Neural cell (in vitro differentiated cells): ENCODE measurements around the gene SLIT3. TPM values are rescaled to one million over a fixed set of nuclear protein-coding genes. Genes with fewer than 3 reads are reported as not detected.

Experiments used
- H2AFZ ChIP-seq: fragments of 200-600, 300-800 bp; sonication (generic), shearing (Covaris generic); 2 replicates; pipeline ENCODE4 v1.6.0; 2014; ENCODE audit warnings: low read depth, mild to moderate bottlenecking, antibody characterized with exemption, low read length, moderate library complexity
- H3F3A ChIP-seq: fragments of 200-600 bp; shearing (Covaris generic); 2 replicates; pipeline ENCODE4 v1.6.1; 2016; ENCODE audit warnings: mild to moderate bottlenecking, moderate library complexity, mixed read lengths, antibody characterized with exemption, low read length; ENCODE audit not compliant: insufficient read depth, poor library complexity, severe bottlenecking
- H3K27ac ChIP-seq: fragments of 200-600, 300-800 bp; sonication (generic), shearing (Covaris generic); 2 replicates; pipeline ENCODE4 v1.5.1; 2014; ENCODE audit warnings: mild to moderate bottlenecking, low read length, moderate library complexity
- H3K27me3 ChIP-seq: fragments of 300-800, 200-600 bp; sonication (generic), shearing (Covaris generic); 2 replicates; pipeline ENCODE4 v1.6.0; 2014; ENCODE audit warnings: mild to moderate bottlenecking, low read depth, low read length, moderate library complexity; ENCODE audit not compliant: insufficient read depth
- H3K36me3 ChIP-seq: fragments of 300-800, 200-600 bp; sonication (generic), shearing (Covaris generic); 2 replicates; pipeline ENCODE4 v1.5.1; 2014; ENCODE audit warnings: mild to moderate bottlenecking, antibody characterized with exemption, low read length, moderate library complexity; ENCODE audit not compliant: insufficient read depth
- H3K4me2 ChIP-seq: fragments of 300-800, 200-600 bp; sonication (generic), shearing (Covaris generic); 2 replicates; pipeline ENCODE4 v1.6.0; 2014; ENCODE audit warnings: mild to moderate bottlenecking, low read length
- H3K4me3 ChIP-seq: fragments of 300-800, 200-600 bp; sonication (generic), shearing (Covaris generic); 2 replicates; pipeline ENCODE4 v1.5.1; 2014; ENCODE audit warnings: mild to moderate bottlenecking, low read length, moderate library complexity
- H3K79me2 ChIP-seq: fragments of 200-600 bp; shearing (Covaris generic); replicated peaks from 2 replicates; pipeline ENCODE4 v1.6.0; 2014; ENCODE audit warnings: mild to moderate bottlenecking, low read length, moderate library complexity; ENCODE audit not compliant: insufficient read depth
- H3K9ac ChIP-seq: fragments of 300-800, 200-600 bp; sonication (generic), shearing (Covaris generic); 2 replicates; pipeline ENCODE4 v1.6.1; 2016; ENCODE audit warnings: mild to moderate bottlenecking, low read length, mixed read lengths
- H3K9me2 ChIP-seq: fragments of 200-600 bp; shearing (Covaris generic); 2 replicates; pipeline ENCODE4 v1.6.1; 2016; ENCODE audit warnings: mild to moderate bottlenecking, low read length, mixed read lengths; ENCODE audit not compliant: insufficient read depth
- H3K9me3 ChIP-seq: fragments of 200-600, 300-800 bp; sonication (generic), shearing (Covaris generic); 2 replicates; pipeline ENCODE4 v1.6.1; 2016; ENCODE audit warnings: mild to moderate bottlenecking, mixed run types, low read length, moderate library complexity, mixed read lengths
- H4K20me1 ChIP-seq: fragments of 200-600 bp; shearing (Covaris generic); 2 replicates; pipeline ENCODE4 v1.6.1; 2016; ENCODE audit warnings: mild to moderate bottlenecking, mixed run types; ENCODE audit not compliant: insufficient read depth
- CTCF ChIP-seq: fragments of 450-650 bp; IDR thresholded peaks from 2 replicates; pipeline ENCODE4 v1.5.1; 2014; ENCODE audit warnings: antibody characterized with exemption, mild to moderate bottlenecking, moderate library complexity; ENCODE audit not compliant: poor library complexity, severe bottlenecking
- EP300 ChIP-seq: fragments of 450-650 bp; conservative IDR thresholded peaks from 2 replicates; pipeline ENCODE4 v1.6.1; 2014; ENCODE audit warnings: antibody characterized with exemption, mild to moderate bottlenecking, moderate library complexity; ENCODE audit not compliant: poor library complexity, severe bottlenecking
- EZH2 ChIP-seq: fragments of 200-600, 300-800 bp; shearing (Covaris generic), sonication (generic); IDR thresholded peaks from 2 replicates; pipeline ENCODE4 v1.6.1; 2014; ENCODE audit warnings: antibody characterized with exemption, low read length, borderline replicate concordance, mild to moderate bottlenecking; ENCODE audit not compliant: insufficient read depth, poor library complexity, severe bottlenecking
- MXI1 ChIP-seq: fragments of 450-650 bp; conservative IDR thresholded peaks from 2 replicates; pipeline ENCODE4 v1.6.1; 2014; ENCODE audit warnings: antibody characterized with exemption, mild to moderate bottlenecking; ENCODE audit not compliant: poor library complexity, severe bottlenecking
- POLR2AphosphoS5 ChIP-seq: IDR thresholded peaks from 2 replicates; pipeline ENCODE4 v1.6.1; 2012
- RAD21 ChIP-seq: fragments of 450-650 bp; conservative IDR thresholded peaks from 2 replicates; pipeline ENCODE4 v1.6.1; 2014; ENCODE audit warnings: antibody characterized with exemption, mild to moderate bottlenecking, moderate library complexity
- REST ChIP-seq: IDR thresholded peaks from 2 replicates; pipeline ENCODE4 v1.6.1; 2012; ENCODE audit warnings: borderline replicate concordance
- SMC3 ChIP-seq: fragments of 450-650 bp; conservative IDR thresholded peaks from 2 replicates; pipeline ENCODE4 v1.6.1; 2014; ENCODE audit warnings: antibody characterized with exemption, mild to moderate bottlenecking, moderate library complexity; ENCODE audit not compliant: poor library complexity
- TAF1 ChIP-seq: IDR thresholded peaks from 2 replicates; pipeline ENCODE4 v1.6.1; 2012; ENCODE audit warnings: low read depth
- polyA plus RNA-seq: library from polyadenylated mRNA; depleted of rRNA; stranded (reverse); fragments of >200 nt; gene quantifications from 2 replicates; pipeline ENCODE4 v1.2.3, GENCODE V29; 2014

Gene SLIT3
- polyA plus RNA-seq, 1 donor from 2014 or later, result 1.2 TPM

GRCh38 chr5:168681556-168682183 is 619.3 kb downstream of the SLIT3 start:
- Histone ChIP-seq H3K27me3 (no peaks in the 10 kb centered on the region), H3K79me2 (no peaks in the 10 kb centered on the region), H3K36me3 (no peaks in the 10 kb centered on the region), H3K4me3 (no peak overlapping the region), H3K4me2 (no peak overlapping the region), H2AFZ (no peak overlapping the region), H4K20me1 (no peaks in the 10 kb centered on the region), H3K9me3 (no peaks in the 10 kb centered on the region), H3K9ac (no peak overlapping the region), H3K9me2 (no peaks in the 10 kb centered on the region), H3F3A (no peaks in the 10 kb centered on the region), H3K27ac (no peak overlapping the region)
- no peak for TF ChIP-seq POLR2AphosphoS5
- no peak for TF ChIP-seq SMC3
- TF ChIP-seq REST, result no peak
- no peak for TF ChIP-seq CTCF
- TF ChIP-seq TAF1, result no peak
- TF ChIP-seq EP300, result no peak
- TF ChIP-seq MXI1, result no peak
- no peak for TF ChIP-seq EZH2
- no peak for TF ChIP-seq RAD21

- Histone ChIP-seq H3K36me3 (no peaks in the 10 kb centered on the region), H3K4me3 (no peak overlapping the region), H4K20me1 (no peaks in the 10 kb centered on the region), H3K4me2 (no peak overlapping the region), H3F3A (no peaks in the 10 kb centered on the region), H2AFZ (no peak overlapping the region), H3K9ac (no peak overlapping the region), H3K9me2 (no peaks in the 10 kb centered on the region), H3K79me2 (no peaks in the 10 kb centered on the region), H3K9me3 (no peaks in the 10 kb centered on the region), H3K27ac (no peak overlapping the region), H3K27me3 (no peaks in the 10 kb centered on the region)
- no peak for TF ChIP-seq POLR2AphosphoS5
- no peak for TF ChIP-seq TAF1
- no peak for TF ChIP-seq MXI1
- no peak for TF ChIP-seq RAD21
- no peak for TF ChIP-seq EZH2
- no peak for TF ChIP-seq REST
Measured at GRCh38 chr5:168680395-168680794, 620.5 kb downstream of the SLIT3 start.
